Gastrocnemius medialis (tissue), 4 donors: ENCODE data around the gene MRPL28.

Source experiments
- POLR2A ChIP-seq, 2 donors: fragments of 450-650 bp; IDR thresholded peaks; one replicate each; pipeline ENCODE4 v1.6.1; 2017; ENCODE audit warnings: antibody characterized with exemption in 2 of 2, mild to moderate bottlenecking in 2 of 2, moderate library complexity in 2 of 2
- TF ChIP-seq, protein P1 (sequence below), 5 experiments: fragments of 450-650 bp in 3 of 5; fragments of 200-600 bp in 2 of 5; sonication (generic) in 2 of 5; IDR thresholded peaks in 4 of 5; conservative IDR thresholded peaks in 1 of 5; 1 replicate in 4 of 5; 2 replicates in 1 of 5; pipeline ENCODE4 v1.5.1; 2016 to 2019; ENCODE audit warnings: antibody characterized with exemption in 5 of 5, mild to moderate bottlenecking in 3 of 5, moderate library complexity in 3 of 5

DNA sequence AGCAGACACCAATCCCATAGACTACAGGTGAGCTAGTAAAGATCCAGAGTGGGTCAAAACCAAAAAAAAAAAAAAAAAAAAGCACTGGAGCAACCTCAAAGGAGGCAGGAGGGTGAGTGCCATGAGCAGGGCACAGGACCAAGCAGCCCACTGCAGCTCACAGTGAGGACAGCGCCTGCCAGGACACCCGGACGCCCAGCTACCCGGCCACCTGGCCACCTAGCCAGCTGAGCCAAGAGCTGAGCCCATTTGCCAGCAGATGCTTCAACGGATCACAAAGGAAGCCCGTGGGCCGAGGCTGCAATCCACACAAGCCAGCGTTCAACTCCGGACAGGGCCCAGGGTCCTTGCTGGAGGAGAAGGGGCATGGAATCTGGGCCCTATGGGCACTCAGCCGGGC, 32.9 kb downstream of the MRPL28 start:
- TF ChIP-seq, protein P1, sequence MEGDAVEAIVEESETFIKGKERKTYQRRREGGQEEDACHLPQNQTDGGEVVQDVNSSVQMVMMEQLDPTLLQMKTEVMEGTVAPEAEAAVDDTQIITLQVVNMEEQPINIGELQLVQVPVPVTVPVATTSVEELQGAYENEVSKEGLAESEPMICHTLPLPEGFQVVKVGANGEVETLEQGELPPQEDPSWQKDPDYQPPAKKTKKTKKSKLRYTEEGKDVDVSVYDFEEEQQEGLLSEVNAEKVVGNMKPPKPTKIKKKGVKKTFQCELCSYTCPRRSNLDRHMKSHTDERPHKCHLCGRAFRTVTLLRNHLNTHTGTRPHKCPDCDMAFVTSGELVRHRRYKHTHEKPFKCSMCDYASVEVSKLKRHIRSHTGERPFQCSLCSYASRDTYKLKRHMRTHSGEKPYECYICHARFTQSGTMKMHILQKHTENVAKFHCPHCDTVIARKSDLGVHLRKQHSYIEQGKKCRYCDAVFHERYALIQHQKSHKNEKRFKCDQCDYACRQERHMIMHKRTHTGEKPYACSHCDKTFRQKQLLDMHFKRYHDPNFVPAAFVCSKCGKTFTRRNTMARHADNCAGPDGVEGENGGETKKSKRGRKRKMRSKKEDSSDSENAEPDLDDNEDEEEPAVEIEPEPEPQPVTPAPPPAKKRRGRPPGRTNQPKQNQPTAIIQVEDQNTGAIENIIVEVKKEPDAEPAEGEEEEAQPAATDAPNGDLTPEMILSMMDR (IDR thresholded peaks at IDR 0.05 in 4 of 5, conservative IDR thresholded peaks at IDR 0.05 in 1 of 5), result no peak
- TF ChIP-seq POLR2A (IDR thresholded peaks at IDR 0.05), result no peak
